ENCODE results near the gene MANBA. TPM values are rescaled to one million over a fixed set of nuclear protein-coding genes. Genes with fewer than 3 reads are reported as not detected.

Gene MANBA
- total and polyA plus RNA-seq, 4 donors = 19.9 to 100 (median 32.1) TPM

DNA sequence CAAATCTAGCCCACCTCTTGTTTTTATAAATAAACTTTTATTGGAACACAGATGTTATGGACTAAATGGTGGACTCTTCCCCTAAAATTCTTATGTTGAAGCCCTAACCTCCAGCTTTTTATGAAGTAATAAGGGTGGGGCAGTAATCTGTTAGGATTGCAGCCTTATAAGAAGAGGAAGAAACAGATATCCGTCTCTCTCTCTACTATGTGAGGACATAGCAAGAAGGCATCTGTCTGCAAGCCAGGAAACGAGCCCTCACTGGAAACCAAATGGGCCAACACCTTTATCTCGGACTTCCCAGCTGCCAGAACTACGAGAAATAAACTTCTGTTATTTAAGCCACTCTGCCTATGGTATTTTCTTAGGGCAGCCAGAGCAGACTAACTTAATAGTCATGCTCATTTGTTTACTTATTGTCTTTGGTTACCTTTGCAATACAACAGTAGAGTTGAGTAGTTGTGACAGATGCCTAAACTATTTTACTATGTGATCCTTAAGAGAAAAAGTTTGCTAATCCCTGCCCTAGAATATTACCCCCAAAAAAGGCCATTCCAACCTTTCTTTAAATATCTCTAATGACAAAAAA is 67.4 kb downstream of the MANBA start:
- Histone ChIP-seq H3K4me3 (no peak overlapping the region), H3K36me3 (ENCODE audit: control insufficient read depth in 4 of 4, insufficient read depth in 4 of 4, low read length in 4 of 4) (peaks cover 0 to 3% (median 2%) of the 10 kb centered on the region in 4 donors), H3K9ac (ENCODE audit: insufficient read depth in 1 of 2, low read length in 2 of 2) (no peak overlapping the region), H3K4me1 (ENCODE audit: control insufficient read depth in 5 of 5, insufficient read depth in 5 of 5, low read length in 5 of 5) (peaks cover 0 to 13% (median 6%) of the 10 kb centered on the region in 5 donors), H3K27ac (ENCODE audit: low read depth in 1 of 2, low read length in 1 of 2) (no peak overlapping the region), H3K9me3 (ENCODE audit: control insufficient read depth in 4 of 4, insufficient read depth in 3 of 4, low read length in 3 of 4) (no peaks in the 10 kb centered on the region), H3K27me3 (ENCODE audit: control insufficient read depth in 3 of 3, insufficient read depth in 3 of 3, low read length in 2 of 3) (no peaks in the 10 kb centered on the region)
- 16 to 58% methylated on average over 4 of the region's 4 CpGs for WGBS, 2 donors
- no peak for TF ChIP-seq CTCF (IDR thresholded peaks at IDR 0.05; ENCODE audit: control extremely low read depth, extremely low read depth)
- DNase-seq = no peak
- ATAC-seq (ENCODE audit: insufficient read depth, low FRiP score) = no peak

- peaks cover 0 to 8% (median 2%) of the 10 kb centered on the region in 4 donors for H3K36me3 ChIP-seq (ENCODE audit: control insufficient read depth in 4 of 4, insufficient read depth in 4 of 4, low read length in 4 of 4)
- peaks cover 0 to 13% (median 6%) of the 10 kb centered on the region in 5 donors for H3K4me1 ChIP-seq (ENCODE audit: control insufficient read depth in 5 of 5, insufficient read depth in 5 of 5, low read length in 5 of 5)
- no peak for TF ChIP-seq CTCF (IDR thresholded peaks at IDR 0.05; ENCODE audit: control extremely low read depth, extremely low read depth)
- no peaks in the 10 kb centered on the region for H3K27me3 ChIP-seq (ENCODE audit: control insufficient read depth in 3 of 3, insufficient read depth in 3 of 3, low read length in 2 of 3)
- H3K27ac ChIP-seq (ENCODE audit: low read depth in 1 of 2, low read length in 1 of 2) = no peak overlapping the region
- H3K9me3 ChIP-seq (ENCODE audit: control insufficient read depth in 4 of 4, insufficient read depth in 3 of 4, low read length in 3 of 4) = no peaks in the 10 kb centered on the region
- no peak overlapping the region for H3K4me3 ChIP-seq
- ATAC-seq (ENCODE audit: insufficient read depth, low FRiP score) (no peak), DNase-seq (no peak)
- no peak overlapping the region for H3K9ac ChIP-seq (ENCODE audit: insufficient read depth in 1 of 2, low read length in 2 of 2)
- 48 to 60% methylated on average over 3 of the region's 3 CpGs for WGBS, 2 donors
Measured at GRCh38 chr4:102692474-102692873, 68.3 kb downstream of the MANBA start.

DNA sequence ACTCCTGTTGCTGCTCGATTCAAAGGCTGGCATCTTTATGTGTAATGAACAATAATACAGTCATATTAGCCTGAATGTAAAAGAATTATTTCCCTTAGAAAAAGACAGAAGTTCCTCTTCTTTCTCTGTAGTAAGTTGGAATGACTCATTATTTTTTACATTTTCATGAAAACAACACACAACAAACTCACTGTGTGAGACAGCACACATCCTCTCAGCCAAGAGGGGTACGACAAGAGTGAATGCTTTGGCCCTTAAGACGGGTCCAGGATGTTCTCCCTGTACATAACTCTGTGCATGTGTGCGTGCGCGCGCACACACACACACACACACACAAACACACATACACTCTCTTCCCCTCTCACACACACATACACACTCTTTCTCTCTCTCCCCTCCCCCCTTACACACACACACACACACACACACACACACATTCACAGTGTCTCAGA is 72.8 kb downstream of the MANBA start:
- 87 to 93% methylated on average over 7 of the region's 7 CpGs for WGBS, 2 donors
- no peak overlapping the region for H3K9ac ChIP-seq (ENCODE audit: insufficient read depth in 1 of 2, low read length in 2 of 2)
- peaks cover 0 to 6% (median 0%) of the 10 kb centered on the region in 5 donors for H3K4me1 ChIP-seq (ENCODE audit: control insufficient read depth in 5 of 5, insufficient read depth in 5 of 5, low read length in 5 of 5)
- ATAC-seq (ENCODE audit: insufficient read depth, low FRiP score) (no peak), DNase-seq (no peak)
- no peak overlapping the region for H3K4me3 ChIP-seq
- no peaks in the 10 kb centered on the region for H3K27me3 ChIP-seq (ENCODE audit: control insufficient read depth in 3 of 3, insufficient read depth in 3 of 3, low read length in 2 of 3)
- H3K9me3 ChIP-seq (ENCODE audit: control insufficient read depth in 4 of 4, insufficient read depth in 3 of 4, low read length in 3 of 4) = no peaks in the 10 kb centered on the region
- peaks cover 0 to 8% (median 4%) of the 10 kb centered on the region in 4 donors for H3K36me3 ChIP-seq (ENCODE audit: control insufficient read depth in 4 of 4, insufficient read depth in 4 of 4, low read length in 4 of 4)
- H3K27ac ChIP-seq (ENCODE audit: low read depth in 1 of 2, low read length in 1 of 2) = no peak overlapping the region
- no peak for TF ChIP-seq CTCF (IDR thresholded peaks at IDR 0.05; ENCODE audit: control extremely low read depth, extremely low read depth)

Measured in lung (tissue), 12 donors.